ENCODE results near the gene NSUN5. TPM values are rescaled to one million over a fixed set of nuclear protein-coding genes. Genes with fewer than 3 reads are reported as not detected.
"Not testable (repeated sequence)": the region's sequence is repeated elsewhere in the genome, so short reads cannot be mapped to it uniquely, and the experiment has no call there.

The NSUN5 gene
- total and polyA plus RNA-seq, 9 of the 15 experiments (the other 6 are each of a cell fraction or from before 2014, with no cell fraction given): 4.7 to 115 (median 43.0) TPM

DNA sequence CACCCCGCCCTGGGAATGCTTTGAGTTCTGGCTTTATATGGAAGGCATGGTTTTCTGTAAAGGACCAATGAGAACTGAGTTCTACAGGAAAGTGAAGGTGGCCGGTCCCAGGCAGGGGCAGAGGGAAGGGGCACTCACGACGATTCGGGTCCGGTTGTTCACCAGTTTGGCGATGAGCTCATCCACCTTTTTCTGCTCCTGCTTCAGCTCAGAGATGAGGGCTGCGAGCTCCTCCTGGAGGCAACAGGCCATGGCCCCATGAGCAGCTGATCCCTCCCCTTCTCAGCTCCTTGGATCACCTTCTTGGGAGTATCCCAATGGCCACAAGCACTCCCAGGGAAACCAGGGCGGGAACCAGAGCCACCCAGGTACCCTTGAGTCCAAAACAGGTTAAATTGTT is 11.4 kb upstream of the NSUN5 start (continued):
- TF ChIP-seq REST (IDR thresholded peaks at IDR 0.05; ENCODE audit: borderline replicate concordance) (peak; percentile 38; the same call in 1 of the 2 replicates), SMC3 (conservative IDR thresholded peaks at IDR 0.05; ENCODE audit: insufficient read depth, low read depth, low read length) (0 out of 2 replicates have a peak, but pooled peaks have one; percentile 4), ATF7 (IDR thresholded peaks at IDR 0.05) (peak; percentile 86), TFAP4 (CRISPR knock-in tag; IDR thresholded peaks at IDR 0.05; ENCODE audit: borderline replicate concordance) (peak; percentile 53; the same call in 1 of the 2 replicates), JUND (IDR thresholded peaks at IDR 0.05; ENCODE audit: borderline replicate concordance, low read depth, low read length) (peak; percentile 55), JUND (tag; IDR thresholded peaks at IDR 0.05; ENCODE audit: borderline replicate concordance, low read depth, low read length) (peak; percentile 55; the same call in 1 of the 3 replicates), STAG1 (CRISPR knock-in tag; IDR thresholded peaks at IDR 0.05; ENCODE audit: borderline replicate concordance) (peak; percentile 46; the same call in 1 of the 2 replicates), JUN (IDR thresholded peaks at IDR 0.05; ENCODE audit: borderline replicate concordance, low read depth, low read length) (peak; percentile 37; the same call in 1 of the 2 replicates)
- TF ChIP-seq REST (CRISPR knock-in tag; IDR thresholded peaks at IDR 0.05; ENCODE audit: low read depth); JUN (CRISPR knock-in tag; IDR thresholded peaks at IDR 0.05; ENCODE audit: borderline replicate concordance): not testable (repeated sequence)

Data from K562 (cell line).